ENCODE data around the gene GTF3C5.
A peak's percentile ranks its signal among the peaks of the same experiment; 100 is the strongest.
"Not testable (repeated sequence)": the region's sequence is repeated elsewhere in the genome, so short reads cannot be mapped to it uniquely, and the experiment has no call there.

GTF3C5 gene

DNA sequence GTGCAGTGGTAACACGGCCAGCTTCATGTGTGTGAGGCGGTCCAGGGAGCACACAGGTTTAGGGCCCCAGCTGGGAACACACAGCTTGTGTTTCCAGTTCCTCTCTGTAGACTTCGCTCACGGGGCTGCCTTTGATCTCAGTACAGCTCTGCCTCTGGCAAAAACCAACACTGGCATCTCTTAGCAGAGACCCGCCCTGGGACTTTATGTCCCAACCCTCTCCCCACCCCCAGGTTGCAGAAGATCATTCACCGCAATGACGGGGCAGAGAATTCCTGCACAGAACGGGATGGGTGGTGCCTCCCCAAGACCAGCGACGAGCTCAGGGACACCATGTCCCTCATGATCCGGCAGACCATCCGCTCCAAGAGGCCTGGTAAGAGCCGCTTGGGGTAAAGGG is 25.7 kb downstream of the GTF3C5 start:
- no peak for DNase-seq

DNA sequence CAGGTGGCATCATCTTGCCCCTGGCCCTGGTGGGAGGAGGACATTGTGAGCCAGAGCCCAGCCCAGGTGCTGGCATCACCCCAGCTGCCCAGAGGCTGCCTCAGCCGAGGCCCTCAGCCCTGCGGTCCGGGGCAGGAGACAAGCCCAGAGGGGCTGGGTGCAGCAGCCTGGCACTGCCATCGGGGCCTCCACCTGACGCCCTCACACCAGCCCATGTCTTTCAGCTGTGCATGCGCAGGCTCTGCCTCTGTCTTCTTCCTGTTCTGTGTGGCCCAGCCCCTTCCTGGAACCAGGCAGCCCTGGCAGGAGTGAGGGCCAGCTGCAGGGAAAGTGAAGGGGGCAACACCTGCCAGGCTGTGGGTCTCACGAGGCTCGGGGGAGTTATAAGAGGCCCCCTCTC is 26.2 kb downstream of the GTF3C5 start:
- no peak for DNase-seq

DNA sequence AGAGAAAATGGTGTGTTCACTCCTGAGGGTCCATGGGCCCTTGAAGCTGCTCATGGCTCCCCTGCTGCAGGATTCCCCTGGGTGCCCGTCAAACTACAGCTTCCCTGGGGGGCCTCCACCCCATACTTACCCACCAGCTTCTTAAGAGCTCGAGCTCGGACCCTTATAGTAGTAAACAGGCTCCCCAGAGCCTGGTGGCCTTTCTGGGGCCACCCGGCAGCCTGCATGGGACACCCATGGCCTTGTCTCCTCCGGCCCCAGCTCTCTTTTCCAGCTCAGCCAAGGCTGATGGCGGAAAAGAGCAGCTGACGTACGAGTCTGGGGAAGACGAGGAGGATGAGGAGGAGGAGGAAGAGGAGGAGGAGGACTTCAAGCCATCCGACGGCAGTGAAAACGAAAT is 26.8 kb downstream of the GTF3C5 start:
- no peak for DNase-seq

DNA sequence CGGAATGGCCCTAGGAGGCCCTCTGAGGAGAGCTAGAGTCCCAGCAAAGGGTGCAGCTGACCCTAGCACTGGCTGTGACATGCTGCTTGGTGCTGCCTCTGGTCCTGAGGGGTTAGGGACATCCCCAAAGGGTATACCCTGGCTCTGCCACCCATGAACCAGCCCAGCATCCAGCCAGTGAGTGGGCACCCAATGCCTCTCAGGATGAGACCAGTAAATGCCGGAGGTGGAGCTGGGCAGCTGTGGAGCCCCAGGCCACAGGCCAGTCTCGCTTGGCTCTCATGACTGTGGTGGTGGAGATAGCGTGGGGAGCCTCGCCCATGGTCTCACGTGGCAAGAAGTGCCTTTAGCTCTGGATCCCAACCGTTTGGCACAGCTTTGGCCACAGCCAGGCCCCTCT is 27.3 kb downstream of the GTF3C5 start:
- DNase-seq = no peak

DNA sequence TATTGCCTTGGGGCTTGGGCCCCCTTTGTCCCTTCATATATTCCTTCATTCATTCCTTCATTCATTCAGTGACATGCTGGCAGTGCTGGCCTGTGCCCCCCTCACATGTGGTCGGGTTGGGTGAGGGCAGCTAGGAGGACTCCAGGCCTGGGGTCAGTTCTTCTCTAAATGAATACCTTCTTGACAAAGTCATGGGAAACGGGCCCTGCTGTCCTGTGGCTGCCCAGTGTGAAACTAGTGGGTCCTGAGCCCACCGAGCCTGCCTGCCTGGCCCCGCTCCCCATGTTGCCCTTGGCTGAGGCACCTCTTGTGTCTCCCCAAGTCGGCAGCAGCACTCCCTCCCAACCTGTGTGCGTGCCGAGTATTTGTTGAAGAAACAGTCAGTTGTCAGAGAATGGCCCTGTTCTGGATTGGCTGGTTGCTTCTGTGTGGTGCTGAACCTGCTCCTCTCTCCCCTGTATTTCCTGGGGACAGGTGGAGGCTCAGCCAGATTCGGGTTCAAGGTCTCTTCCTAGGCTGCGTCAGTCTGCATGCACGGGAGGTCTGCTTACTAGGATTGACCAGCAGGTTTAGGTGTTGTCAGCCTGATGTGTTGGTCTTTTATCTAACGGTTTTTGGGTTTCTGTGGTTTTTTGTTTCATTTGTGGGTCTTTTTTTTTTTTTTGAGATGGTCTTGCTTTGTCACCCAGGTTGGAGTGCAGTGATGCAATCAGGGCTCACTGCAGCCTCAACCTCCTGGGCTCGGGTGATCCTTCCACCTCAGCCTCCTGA is 27.9 kb downstream of the GTF3C5 start:
- DNase-seq = peak in 1 of 2 experiments; percentile 9

DNA sequence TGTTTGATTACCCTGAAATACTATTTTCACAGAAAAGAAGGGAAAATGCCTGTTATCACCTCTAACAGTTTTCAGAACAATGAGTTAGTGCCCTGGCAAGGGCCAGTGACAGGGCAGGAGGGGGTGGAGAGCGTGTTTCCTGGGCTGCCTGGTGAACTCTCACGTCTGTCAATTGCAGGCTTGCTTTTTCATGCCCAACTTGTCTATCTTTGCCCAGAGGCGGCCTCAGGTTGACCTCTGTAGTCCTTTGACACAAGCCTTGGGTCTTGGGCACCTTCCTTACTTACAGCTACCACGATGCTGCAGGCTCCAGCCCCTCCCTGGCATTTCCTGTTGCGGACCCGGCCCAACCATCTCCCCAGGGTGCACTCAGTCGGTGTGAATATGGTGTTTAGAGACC is 28.8 kb downstream of the GTF3C5 start:
- DNase-seq = no peak

DNA sequence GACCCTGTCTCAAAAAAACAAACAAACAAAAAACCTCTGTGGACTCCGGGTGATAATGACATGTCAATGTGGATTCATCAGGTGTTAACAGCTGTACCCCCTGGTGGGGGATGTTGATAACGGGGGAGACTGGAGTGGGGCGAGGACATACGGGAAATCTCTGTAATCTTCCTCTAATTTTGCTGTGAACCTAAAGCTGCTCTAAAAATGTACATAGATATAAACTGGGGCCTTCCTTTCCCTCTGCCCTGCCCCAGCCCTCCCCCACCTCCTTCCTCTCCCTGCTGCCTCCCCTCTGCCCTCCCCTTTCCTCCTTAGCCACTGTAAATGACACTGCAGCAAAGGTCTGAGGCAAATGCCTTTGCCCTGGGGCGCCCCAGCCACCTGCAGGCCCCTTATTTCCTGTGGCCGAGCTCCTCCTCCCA is 29.6 kb downstream of the GTF3C5 start:
- DNase-seq = no peak

DNA sequence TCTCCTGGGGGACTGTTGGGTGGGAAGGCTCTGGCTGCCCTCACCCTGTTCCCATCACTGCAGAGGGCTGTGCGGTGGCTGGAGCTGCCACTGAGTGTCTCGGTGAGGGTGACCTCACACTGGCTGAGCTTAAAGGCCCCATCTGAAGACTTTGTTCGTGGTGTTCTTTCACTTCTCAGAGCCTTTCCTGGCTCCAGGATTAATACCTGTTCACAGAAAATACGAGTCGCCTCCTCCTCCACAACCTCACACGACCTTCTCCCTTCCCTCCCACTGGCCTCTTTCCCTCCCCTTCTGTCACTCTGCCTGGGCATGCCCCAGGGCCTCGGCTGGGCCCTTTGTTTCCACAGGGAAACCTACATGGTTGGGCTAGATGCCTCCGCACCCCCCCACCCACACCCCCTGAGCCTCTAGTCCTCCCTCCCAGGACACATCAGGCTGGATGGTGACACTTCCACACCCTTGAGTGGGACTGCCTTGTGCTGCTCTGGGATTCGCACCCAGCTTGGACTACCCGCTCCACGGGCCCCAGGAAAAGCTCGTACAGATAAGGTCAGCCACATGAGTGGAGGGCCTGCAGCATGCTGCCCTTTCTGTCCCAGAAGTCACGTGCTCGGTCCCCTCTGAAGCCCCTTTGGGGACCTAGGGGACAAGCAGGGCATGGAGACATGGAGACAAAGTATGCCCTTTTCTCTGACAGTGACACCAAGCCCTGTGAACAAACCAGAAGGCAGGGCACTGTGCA is 30.4 kb downstream of the GTF3C5 start:
- DNase-seq = not testable (repeated sequence)

DNA sequence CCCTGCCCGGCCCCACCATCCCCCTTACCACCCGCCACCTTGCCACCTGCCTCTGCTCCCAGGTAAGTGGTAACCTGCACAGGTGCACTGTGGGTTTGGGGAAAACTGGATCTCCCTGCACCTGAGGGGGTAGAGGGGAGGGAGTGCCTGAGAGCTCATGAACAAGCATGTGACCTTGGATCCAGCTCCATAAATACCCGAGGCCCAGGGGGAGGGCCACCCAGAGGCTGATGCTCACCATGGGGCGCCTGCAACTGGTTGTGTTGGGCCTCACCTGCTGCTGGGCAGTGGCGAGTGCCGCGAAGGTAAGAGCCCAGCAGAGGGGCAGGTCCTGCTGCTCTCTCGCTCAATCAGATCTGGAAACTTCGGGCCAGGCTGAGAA is 31.0 kb downstream of the GTF3C5 start, which contains the start of gene CEL:
CEL (plus strand) TSS at position 218 of the 382 bp plus-strand sequence; CDS start at position 240, 22 bp downstream.
- DNase-seq = not testable (repeated sequence)

DNA sequence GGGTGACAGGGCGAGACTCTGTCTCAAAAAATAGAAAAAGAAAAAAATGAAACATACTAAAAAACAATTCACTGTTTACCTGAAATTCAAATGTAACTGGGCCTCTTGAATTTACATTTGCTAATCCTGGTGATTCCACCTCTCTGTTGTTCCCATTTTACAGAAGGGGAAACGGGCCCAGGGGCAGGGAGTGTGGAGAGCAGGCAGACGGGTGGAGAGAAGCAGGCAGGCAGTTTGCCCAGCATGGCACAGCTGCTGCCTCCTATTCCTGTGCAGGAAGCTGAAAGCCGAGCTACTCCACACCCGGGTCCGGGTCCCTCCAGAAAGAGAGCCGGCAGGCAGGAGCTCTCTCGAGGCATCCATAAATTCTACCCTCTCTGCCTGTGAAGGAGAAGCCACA is 31.8 kb downstream of the GTF3C5 start:
- not testable (repeated sequence) for DNase-seq

DNA sequence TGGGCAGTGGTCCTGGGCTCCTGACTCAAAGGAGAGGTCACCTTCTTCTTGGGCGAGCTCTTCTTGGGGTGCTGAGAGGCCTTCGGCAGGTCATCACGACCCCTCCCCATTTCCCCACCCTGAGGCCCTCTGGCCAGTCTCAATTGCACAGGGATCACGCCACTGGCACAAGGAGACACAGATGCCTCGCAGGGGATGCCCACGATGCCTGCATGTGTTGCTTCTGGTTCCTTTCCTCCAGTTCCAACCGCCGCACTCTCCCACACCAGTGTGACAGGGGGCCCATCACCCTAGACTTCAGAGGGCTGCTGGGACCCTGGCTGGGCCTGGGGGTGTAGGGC is 32.3 kb downstream of the GTF3C5 start:
- no peak for DNase-seq

DNA sequence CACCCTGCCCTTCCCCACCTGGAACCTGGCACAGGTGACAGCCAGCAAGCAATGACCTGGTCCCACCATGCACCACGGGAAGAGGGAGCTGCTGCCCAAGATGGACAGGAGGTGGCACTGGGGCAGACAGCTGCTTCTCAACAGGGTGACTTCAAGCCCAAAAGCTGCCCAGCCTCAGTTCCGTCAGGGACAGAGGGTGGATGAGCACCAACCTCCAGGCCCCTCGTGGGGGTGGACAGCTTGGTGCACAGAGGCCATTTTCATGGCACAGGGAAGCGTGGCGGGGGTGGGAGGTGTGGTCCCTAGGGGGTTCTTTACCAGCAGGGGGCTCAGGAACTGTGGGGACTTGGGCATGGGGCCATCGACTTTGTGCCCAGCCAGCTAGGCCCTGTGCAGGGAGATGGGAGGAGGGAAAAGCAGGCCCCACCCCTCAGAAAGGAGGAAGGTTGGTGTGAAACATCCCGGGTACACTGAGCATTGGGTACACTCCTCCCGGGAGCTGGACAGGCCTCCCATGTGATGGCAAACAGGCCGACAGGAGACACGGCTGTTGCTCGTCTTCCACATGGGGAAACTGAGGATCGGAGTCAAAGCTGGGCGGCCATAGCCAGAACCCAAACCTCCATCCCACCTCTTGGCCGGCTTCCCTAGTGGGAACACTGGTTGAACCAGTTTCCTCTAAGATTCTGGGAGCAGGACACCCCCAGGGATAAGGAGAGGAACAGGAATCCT is 32.9 kb downstream of the GTF3C5 start:
- no peak for DNase-seq

DNA sequence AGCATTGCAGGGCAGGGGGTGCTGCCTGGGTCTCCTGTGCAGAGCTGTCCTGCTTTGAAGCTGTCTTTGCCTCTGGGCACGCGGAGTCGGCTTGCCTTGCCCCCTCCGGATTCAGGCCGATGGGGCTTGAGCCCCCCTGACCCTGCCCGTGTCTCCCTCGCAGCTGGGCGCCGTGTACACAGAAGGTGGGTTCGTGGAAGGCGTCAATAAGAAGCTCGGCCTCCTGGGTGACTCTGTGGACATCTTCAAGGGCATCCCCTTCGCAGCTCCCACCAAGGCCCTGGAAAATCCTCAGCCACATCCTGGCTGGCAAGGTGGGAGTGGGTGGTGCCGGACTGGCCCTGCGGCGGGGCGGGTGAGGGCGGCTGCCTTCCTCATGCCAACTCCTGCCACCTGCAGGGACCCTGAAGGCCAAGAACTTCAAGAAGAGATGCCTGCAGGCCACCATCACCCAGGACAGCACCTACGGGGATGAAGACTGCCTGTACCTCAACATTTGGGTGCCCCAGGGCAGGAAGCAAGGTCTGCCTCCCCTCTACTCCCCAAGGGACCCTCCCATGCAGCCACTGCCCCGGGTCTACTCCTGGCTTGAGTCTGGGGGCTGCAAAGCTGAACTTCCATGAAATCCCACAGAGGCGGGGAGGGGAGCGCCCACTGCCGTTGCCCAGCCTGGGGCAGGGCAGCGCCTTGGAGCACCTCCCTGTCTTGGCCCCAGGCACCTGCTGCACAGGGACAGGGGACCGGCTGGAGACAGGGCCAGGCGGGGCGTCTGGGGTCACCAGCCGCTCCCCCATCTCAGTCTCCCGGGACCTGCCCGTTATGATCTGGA is 33.7 kb downstream of the GTF3C5 start:
- no peak for DNase-seq

DNA sequence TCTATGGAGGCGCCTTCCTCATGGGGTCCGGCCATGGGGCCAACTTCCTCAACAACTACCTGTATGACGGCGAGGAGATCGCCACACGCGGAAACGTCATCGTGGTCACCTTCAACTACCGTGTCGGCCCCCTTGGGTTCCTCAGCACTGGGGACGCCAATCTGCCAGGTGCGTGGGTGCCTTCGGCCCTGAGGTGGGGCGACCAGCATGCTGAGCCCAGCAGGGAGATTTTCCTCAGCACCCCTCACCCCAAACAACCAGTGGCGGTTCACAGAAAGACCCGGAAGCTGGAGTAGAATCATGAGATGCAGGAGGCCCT is 34.2 kb downstream of the GTF3C5 start:
- no peak for DNase-seq

DNA sequence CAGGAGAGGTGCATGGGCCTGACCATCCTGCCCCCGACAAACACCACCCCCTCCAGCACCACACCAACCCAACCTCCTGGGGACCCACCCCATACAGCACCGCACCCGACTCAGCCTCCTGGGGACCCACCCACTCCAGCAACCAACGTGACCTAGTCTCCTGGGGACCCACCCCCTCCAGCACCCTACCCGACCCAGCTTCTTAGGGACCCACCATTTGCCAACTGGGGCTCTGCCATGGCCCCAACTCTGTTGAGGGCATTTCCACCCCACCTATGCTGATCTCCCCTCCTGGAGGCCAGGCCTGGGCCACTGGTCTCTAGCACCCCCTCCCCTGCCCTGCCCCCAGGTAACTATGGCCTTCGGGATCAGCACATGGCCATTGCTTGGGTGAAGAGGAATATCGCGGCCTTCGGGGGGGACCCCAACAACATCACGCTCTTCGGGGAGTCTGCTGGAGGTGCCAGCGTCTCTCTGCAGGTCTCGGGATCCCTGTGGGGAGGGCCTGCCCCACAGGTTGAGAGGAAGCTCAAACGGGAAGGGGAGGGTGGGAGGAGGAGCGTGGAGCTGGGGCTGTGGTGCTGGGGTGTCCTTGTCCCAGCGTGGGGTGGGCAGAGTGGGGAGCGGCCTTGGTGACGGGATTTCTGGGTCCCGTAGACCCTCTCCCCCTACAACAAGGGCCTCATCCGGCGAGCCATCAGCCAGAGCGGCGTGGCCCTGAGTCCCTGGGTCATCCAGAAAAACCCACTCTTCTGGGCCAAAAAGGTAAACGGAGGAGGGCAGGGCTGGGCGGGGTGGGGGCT is 35.6 kb downstream of the GTF3C5 start:
- DNase-seq = no peak

DNA sequence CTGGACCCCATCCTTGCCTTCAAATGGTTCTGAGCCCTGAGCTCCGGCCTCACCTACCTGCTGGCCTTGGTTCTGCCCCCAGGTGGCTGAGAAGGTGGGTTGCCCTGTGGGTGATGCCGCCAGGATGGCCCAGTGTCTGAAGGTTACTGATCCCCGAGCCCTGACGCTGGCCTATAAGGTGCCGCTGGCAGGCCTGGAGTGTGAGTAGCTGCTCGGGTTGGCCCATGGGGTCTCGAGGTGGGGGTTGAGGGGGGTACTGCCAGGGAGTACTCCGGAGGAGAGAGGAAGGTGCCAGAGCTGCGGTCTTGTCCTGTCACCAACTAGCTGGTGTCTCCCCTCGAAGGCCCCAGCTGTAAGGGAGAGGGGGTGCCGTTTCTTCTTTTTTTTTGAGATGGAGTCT is 36.2 kb downstream of the GTF3C5 start:
- DNase-seq = no peak

DNA sequence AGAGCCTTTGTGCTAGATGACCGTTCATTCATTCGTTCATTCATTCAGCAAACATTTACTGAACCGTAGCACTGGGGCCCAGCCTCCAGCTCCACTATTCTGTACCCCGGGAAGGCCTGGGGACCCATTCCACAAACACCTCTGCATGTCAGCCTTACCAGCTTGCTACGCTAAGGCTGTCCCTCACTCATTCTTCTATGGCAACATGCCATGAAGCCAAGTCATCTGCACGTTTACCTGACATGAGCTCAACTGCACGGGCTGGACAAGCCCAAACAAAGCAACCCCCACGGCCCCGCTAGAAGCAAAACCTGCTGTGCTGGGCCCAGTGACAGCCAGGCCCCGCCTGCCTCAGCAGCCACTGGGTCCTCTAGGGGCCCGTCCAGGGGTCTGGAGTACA is 37.0 kb downstream of the GTF3C5 start:
- no peak for DNase-seq

DNA sequence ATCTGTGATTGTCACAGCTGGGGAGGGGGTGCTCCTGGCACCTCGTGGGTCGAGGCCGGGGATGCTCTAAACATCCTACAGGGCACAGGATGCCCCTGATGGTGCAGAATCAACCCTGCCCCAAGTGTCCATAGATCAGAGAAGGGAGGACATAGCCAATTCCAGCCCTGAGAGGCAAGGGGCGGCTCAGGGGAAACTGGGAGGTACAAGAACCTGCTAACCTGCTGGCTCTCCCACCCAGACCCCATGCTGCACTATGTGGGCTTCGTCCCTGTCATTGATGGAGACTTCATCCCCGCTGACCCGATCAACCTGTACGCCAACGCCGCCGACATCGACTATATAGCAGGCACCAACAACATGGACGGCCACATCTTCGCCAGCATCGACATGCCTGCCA is 37.6 kb downstream of the GTF3C5 start:
- not testable (repeated sequence) for DNase-seq

DNA sequence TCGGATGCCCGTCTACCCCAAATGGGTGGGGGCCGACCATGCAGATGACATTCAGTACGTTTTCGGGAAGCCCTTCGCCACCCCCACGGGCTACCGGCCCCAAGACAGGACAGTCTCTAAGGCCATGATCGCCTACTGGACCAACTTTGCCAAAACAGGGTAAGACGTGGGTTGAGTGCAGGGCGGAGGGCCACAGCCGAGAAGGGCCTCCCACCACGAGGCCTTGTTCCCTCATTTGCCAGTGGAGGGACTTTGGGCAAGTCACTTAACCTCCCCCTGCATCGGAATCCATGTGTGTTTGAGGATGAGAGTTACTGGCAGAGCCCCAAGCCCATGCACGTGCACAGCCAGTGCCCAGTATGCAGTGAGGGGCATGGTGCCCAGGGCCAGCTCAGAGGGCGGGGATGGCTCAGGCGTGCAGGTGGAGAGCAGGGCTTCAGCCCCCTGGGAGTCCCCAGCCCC is 39.7 kb downstream of the GTF3C5 start:
- DNase-seq = not testable (repeated sequence)

DNA sequence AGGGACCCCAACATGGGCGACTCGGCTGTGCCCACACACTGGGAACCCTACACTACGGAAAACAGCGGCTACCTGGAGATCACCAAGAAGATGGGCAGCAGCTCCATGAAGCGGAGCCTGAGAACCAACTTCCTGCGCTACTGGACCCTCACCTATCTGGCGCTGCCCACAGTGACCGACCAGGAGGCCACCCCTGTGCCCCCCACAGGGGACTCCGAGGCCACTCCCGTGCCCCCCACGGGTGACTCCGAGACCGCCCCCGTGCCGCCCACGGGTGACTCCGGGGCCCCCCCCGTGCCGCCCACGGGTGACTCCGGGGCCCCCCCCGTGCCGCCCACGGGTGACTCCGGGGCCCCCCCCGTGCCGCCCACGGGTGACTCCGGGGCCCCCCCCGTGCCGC is 40.2 kb downstream of the GTF3C5 start:
- not testable (repeated sequence) for DNase-seq

DNA sequence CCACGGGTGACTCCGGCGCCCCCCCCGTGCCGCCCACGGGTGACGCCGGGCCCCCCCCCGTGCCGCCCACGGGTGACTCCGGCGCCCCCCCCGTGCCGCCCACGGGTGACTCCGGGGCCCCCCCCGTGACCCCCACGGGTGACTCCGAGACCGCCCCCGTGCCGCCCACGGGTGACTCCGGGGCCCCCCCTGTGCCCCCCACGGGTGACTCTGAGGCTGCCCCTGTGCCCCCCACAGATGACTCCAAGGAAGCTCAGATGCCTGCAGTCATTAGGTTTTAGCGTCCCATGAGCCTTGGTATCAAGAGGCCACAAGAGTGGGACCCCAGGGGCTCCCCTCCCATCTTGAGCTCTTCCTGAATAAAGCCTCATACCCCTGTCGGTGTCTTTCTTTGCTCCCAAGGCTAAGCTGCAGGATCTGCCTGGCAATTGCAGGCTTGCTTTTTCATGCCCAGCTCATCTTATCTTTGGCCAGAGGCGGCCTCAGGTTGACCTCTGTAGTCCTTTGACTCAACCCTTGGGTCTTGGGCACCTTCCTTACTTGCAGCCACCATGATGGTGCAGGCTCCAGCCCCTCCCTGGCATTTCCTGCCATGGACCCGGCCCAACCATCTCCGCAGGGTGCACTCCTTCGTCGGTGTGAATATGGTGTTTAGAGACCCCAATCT is 40.8 kb downstream of the GTF3C5 start:
- no peak for DNase-seq
